ENCODE measurements around the gene RAPGEF4.

The RAPGEF4 gene

GRCh38 chr2:172735582-172736423, at the start of gene RAPGEF4:
Gene RAPGEF4, plus strand, starts transcription at chr2:172735845. Its CDS starts 139 bp downstream, at chr2:172735984.
- DNase-seq: no peak

GRCh38 chr2:172693037-172693436, 42.6 kb upstream of the RAPGEF4 start:
- DNase-seq: no peak

- DNase-seq: no peak
Measured at GRCh38 chr2:172693529-172694455, 41.9 kb upstream of the RAPGEF4 start.

- DNase-seq: no peak
Measured at GRCh38 chr2:172697296-172697695, 38.3 kb upstream of the RAPGEF4 start.

- DNase-seq: no peak
Measured at GRCh38 chr2:172698041-172698863, 37.4 kb upstream of the RAPGEF4 start.

GRCh38 chr2:172701250-172701649, 34.4 kb upstream of the RAPGEF4 start:
- no peak for DNase-seq

GRCh38 chr2:172702451-172702850, 33.2 kb upstream of the RAPGEF4 start:
- no peak for DNase-seq

- DNase-seq: peak; percentile 8
Measured at GRCh38 chr2:172704072-172704936, 31.3 kb upstream of the RAPGEF4 start.

- DNase-seq: no peak
Measured at GRCh38 chr2:172705352-172705751, 30.3 kb upstream of the RAPGEF4 start.

GRCh38 chr2:172708247-172708646, 27.4 kb upstream of the RAPGEF4 start:
- DNase-seq: no peak

- no peak for DNase-seq
Measured at GRCh38 chr2:172709566-172710291, 25.9 kb upstream of the RAPGEF4 start.

GRCh38 chr2:172710584-172711047, 25.0 kb upstream of the RAPGEF4 start:
- peak; percentile 30 for DNase-seq

GRCh38 chr2:172711110-172711509, 24.5 kb upstream of the RAPGEF4 start:
- DNase-seq: no peak

- DNase-seq: no peak
Measured at GRCh38 chr2:172712251-172712650, 23.4 kb upstream of the RAPGEF4 start.

- no peak for DNase-seq
Measured at GRCh38 chr2:172713365-172713875, 22.2 kb upstream of the RAPGEF4 start.

GRCh38 chr2:172722481-172722880, 13.2 kb upstream of the RAPGEF4 start:
- no peak for DNase-seq

GRCh38 chr2:172723286-172723685, 12.4 kb upstream of the RAPGEF4 start:
- DNase-seq: no peak

- DNase-seq: no peak
Measured at GRCh38 chr2:172724724-172725123, 10.9 kb upstream of the RAPGEF4 start.

- no peak for DNase-seq
Measured at GRCh38 chr2:172725284-172725683, 10.4 kb upstream of the RAPGEF4 start.

- DNase-seq: no peak
Measured at GRCh38 chr2:172725746-172726145, 9.9 kb upstream of the RAPGEF4 start.
